HG03565 (cell line): Measurements from ENCODE around the gene IFT80.

Experiments
- ATAC-seq: cut with Tn5 transposase; IDR thresholded peaks from one replicate; pipeline ENCODE4 v1.9.1; 2021; ENCODE audit warnings: mild to moderate bottlenecking, moderate library complexity; ENCODE audit not compliant: unreplicated experiment

The IFT80 gene

GRCh38 chr3:160399125-160400029, at the start of gene IFT80, which contains the start of gene SMC4:
TSS of gene IFT80 (minus strand) at chr3:160399225. CDS start at chr3:160384600, 14,625 bp downstream.
TSS of gene SMC4 (plus strand) at chr3:160399650. CDS start at chr3:160400827, 1,177 bp downstream.
- ATAC-seq: peak; percentile 94

- ATAC-seq: no peak
Observed at GRCh38 chr3:160447544-160447943, 48.5 kb upstream of the IFT80 start.

- no peak for ATAC-seq
Observed at GRCh38 chr3:160446522-160447056, 47.6 kb upstream of the IFT80 start.

GRCh38 chr3:160445854-160446253, 46.8 kb upstream of the IFT80 start:
- no peak for ATAC-seq

DNA sequence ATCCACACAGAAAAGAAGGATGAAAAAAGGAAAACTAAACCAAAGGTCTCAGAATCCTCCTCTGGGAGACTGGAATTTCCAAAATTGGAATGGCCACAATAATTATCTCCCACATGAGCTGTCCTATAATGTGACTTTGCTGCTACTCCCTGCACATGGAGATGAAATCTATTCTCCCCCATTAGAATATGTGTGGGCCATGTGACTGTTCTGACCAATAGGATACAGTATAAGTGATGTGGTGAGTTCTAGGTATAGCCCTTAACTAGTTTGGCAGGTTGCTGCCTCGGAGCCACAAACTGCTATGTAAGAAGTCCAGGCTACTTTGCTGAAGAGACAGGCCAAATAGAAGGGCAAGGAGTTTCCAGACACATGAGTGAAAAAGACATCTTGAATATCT, 45.4 kb upstream of the IFT80 start:
- ATAC-seq: no peak

DNA sequence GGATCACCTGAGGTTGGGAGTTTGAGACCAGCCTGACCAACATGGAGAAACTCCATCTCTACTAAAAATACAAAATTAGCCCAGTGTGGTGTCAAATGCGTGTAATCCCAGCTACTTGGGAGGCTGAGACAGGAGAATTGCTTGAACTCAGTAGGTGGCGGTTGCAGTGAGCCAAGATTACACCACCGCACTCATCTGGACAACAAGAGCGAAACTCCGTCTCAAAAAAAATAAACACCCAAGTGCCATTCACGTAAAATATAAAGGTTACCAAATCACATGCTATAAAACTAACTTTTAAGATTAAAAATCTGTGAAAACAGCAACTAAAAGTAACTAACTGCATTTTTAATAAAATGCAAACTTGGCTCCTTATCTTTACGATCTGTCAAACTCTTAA, 41.7 kb upstream of the IFT80 start:
- no peak for ATAC-seq

GRCh38 chr3:160437083-160437455, 38.0 kb upstream of the IFT80 start:
- ATAC-seq: no peak

DNA sequence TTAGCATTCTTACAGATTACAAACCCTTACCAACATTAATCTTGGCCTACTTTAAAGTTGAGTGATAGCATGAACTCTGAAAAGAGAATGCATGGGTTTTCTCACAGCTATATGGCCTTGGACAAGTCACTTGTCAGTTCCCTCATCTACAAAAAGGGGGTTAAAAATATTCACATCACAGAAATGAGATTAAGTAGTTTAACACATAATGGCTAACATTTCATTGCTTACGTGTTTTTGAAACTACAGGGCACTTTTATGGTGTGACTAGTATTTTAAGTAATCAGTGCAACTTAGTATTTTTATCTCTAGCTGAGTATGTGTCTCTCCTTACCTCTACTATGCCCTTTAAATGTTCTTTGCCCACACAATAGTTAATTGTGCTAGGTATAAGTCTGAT, 36.7 kb upstream of the IFT80 start:
- ATAC-seq: no peak

GRCh38 chr3:160435095-160435494, 36.1 kb upstream of the IFT80 start:
- no peak for ATAC-seq

DNA sequence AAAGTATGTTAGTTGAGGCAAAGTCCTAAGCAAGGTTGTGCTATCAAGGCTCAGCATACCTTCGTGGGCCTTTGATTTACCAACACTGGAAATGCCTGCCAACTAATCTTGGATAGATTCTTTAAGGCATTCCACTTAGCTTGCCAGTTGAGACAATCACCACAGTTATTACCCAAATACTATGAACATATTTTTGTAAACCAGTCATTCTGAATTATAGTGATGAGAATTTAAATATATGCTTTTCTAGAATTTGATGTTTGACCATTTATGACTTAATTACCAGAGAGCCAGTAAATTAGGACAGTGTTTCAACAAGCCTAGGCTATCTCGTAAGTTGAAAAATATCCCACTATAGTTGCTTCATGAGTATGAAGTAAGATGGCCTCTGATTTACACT, 35.0 kb upstream of the IFT80 start:
- ATAC-seq: no peak

DNA sequence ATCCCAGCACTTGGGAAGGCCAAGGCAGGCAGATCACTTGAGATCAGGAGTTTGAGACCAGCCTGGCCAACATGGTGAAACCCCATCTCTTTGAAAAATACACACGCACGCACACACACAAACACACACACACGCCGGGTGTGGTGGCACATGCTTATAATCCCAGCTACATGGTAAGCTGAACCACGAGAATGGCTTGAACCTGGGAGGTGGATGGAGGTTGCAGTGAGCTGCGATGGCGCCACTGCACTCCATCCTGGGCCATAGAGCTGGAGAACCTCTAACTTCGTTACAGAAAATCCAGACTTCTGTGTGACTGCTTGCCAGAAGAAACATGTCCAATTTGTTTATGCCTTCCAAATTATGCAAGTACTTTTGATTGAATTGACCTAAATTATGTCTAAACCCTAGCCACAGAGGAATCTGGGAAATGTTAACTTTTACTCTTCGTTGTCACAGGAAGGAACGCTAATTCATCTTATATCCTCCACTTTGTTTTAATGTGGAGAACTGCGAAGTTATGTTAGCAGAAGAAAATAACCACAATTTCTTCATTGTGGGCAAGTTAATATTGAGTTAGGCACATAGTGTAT, 28.9 kb upstream of the IFT80 start:
- ATAC-seq: no peak

DNA sequence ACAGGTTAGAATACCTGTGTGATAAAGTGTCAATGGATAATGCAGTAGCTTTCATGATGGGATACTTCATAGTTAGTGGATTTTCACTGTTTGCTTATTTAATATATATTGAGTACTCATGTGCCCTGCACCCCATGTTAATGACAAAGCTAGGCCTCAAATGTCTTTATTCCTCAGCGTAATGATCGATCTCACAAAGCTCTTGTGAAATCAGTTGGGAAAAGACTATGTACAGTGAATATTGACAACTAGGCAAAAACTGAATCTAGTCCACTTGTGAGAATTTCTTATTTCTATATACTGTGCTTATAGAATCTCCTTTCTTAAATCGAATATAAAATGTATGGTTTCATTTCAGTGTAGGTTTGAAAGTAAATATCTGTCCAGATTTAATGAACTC, 18.3 kb upstream of the IFT80 start:
- no peak for ATAC-seq

- ATAC-seq: peak; percentile 78
Observed at GRCh38 chr3:160413613-160414248, 14.7 kb upstream of the IFT80 start.

DNA sequence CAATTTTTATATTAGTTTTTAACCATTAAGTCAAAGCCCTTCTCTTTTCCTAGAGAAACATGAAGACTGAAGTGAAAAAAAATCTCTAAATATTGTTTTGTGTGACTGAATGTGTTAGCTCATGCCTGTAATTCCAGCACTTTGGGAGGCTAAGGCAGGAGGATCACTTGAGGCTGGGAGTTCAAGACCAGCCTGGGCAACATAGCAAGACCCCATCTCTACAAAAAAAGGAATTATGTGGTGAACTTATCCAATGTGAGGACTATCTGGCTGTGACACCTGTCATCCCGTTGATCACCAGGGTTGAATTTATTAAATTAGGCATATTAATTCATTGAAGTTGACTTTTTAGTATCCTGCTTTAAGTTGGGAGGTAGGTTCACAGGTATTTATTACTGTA, 13.5 kb upstream of the IFT80 start:
- no peak for ATAC-seq

DNA sequence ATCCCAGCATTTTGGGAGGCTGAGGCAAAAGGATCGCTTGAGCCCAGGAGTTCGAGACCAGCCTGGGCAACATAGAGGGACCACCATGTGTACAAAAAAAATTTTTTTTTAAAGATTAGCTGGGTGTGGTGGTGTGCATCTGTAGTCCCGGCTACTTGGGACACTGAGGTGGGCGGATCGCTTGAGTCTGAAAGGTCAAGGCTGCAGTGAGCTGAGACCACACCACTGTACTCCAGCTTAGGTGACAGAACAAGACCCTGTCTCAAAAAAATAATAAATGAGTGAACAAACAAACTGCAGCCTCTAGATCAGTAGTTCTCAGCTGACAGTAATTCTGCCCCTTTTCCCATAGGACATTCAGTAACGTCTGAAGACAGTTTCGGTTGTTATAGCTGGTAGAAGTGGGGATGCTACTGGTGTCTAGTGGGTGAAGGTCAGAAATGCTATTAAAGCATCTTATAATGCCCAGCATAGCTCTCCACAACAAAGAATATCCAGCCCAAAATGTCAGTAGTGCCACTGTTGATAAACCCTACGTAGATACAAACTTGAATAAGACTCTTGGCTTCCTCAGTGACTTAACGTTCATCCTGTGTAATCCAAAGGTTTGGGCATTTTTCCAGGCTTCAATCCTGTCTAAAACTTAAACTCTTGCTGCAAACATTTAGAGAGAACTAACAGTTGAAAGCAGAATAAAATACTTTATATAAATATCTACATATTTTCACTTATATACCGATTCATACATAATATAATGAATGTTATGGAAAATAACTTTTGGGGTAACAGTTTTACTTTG, 11.0 kb upstream of the IFT80 start:
- ATAC-seq: no peak

DNA sequence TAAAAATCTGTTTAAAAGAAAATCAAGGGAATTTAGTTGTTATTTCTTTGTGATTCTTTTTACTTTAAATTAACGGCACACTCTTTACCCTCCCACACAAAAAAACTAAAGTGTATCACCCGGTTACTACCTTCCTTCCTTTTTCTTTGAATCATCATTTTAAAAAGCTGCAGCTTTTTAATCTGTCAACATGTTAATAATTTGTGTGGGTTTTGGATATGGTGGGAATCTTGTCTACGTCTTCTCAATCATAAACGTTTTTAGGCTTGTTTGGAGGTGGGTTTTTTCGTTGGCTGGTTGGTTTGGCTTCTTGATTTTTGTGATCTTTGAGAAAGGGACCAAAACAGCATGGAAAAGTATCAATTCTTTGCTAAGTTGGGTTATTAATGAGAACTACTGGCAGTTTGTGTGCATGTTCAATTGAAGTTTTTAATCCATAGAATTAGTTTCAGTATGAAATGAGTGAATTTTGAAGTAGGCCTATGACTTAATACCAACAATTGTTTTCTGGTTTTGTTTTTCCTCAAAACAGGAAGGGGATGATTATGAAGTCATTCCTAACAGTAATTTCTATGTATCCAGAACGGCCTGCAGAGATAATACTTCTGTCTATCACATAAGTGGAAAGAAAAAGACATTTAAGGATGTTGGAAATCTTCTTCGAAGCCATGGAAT, 4.9 kb upstream of the IFT80 start:
- ATAC-seq: no peak

DNA sequence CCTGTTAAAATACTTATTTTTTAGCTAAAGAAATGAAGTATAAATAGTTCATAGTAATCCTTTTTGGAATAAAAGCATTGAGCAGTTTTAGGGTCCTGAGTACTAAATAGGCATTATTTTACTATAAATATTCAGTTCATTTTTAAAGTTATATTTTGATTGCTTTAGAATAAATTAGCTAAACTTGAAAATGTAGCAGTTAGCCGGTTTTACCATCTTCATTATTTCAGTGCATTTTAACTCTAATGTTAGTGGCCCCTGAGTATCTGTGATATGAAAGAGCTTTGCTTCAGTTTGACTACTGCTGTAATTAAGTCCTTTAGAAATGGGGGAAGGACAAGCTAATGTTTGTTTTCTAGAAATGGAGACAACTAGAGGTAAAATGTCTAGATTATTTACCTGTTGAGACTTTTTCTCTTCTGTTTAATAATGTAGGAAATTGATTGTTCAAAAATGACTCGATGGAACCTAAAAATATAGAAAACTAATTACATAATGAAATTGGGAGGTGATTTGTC, 4.1 kb upstream of the IFT80 start:
- ATAC-seq: no peak

DNA sequence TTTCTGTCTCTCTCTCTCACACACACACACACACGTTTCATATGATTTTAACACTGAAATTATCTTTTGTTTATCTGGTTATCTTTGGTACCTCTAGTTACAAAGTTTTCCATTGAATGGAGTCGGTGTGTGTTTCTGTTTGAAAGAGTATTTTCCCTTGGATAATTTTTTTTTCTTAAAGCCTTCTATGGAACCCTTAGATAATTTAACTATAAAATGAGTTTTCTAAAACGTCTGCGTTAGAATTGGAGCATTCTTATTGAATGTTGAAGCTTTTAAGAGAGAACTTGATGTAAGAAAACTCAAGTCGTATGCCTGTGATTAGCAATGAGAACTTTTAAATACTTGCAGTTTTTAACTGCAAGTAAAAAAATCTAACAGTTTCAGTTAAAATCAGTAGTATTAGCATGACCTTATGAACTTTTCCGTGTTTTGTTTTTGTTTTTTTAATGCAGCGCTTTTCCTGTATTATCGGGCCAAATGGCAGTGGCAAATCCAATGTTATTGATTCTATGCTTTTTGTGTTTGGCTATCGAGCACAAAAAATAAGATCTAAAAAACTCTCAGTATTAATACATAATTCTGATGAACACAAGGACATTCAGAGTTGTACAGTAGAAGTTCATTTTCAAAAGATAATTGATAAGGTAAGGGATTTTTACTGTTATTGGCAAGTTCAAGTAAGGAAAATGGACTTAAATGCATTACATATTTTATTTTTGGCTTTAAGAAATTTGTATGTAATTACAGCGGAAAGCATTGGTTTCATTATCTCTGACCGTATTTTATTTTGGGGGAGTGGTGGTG, 3.4 kb upstream of the IFT80 start:
- no peak for ATAC-seq
